MV-4-11 (cell line): Measurements from ENCODE around the gene MT1M.
"Not testable (repeated sequence)": the region's sequence is repeated elsewhere in the genome, so short reads cannot be mapped to it uniquely, and the experiment has no call there.

Experiments used
- DNase-seq: peaks from one replicate; lab custom pipeline; 2025; lab: John Stamatoyannopoulos, UW

Gene MT1M

DNA sequence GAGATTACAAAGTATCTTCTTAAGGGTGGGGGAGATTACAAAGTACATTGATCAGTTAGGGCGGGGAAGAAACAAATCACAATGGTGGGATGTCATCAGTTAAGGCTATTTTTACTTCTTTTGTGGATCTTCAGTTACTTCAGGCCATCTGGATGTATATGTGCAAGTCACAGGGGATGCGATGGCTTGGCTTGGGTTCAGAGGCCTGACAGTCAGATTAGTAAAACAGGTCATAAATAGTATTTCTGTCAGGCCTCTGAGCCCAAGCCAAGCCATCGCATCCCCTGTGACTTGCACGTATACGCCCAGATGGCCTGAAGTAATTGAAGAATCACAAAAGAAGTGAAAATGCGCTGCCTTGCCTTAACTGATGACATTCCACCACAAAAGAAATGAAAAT is 42.1 kb downstream of the MT1M start:
- not testable (repeated sequence) for DNase-seq

DNA sequence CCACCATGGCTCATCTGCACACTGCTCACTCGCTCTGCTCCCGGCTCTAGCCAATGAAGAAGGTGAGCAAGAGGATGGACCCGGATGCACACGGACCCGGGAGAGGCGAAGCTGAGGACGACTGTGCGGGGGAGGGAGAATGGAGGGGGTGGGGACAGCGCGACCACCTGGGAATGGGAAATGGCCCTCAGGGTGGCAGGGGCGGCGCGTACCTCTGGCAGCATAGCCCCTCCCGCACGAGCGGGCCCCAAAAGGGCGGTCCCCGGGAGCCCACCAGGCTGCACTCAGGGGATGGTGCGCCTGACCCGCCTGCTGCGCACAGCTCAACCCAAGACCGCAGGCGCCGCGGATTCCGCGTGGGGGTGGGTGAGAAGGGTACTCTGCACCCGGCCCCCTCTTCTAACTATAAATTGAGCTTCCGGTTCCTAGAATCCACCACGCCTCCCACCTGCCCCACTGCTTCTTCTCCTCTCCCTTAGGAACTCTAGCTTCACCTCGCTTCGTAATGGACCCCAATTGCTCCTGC is 43.3 kb downstream of the MT1M start:
- no peak for DNase-seq

GRCh38 chr16:56677474-56677873 is 45.0 kb downstream of the MT1M start:
- no peak for DNase-seq

- DNase-seq: no peak
Measured at GRCh38 chr16:56679078-56679730, 46.7 kb downstream of the MT1M start.

GRCh38 chr16:56679818-56680217 is 47.4 kb downstream of the MT1M start:
- DNase-seq: peak; percentile 65

GRCh38 chr16:56681939-56682702 is 49.7 kb downstream of the MT1M start, which contains the start of gene MT1X:
Gene MT1X (plus strand): TSS chr16:56682470. CDS start chr16:56682541, 71 bp downstream.
- DNase-seq: peak; percentile 87

DNA sequence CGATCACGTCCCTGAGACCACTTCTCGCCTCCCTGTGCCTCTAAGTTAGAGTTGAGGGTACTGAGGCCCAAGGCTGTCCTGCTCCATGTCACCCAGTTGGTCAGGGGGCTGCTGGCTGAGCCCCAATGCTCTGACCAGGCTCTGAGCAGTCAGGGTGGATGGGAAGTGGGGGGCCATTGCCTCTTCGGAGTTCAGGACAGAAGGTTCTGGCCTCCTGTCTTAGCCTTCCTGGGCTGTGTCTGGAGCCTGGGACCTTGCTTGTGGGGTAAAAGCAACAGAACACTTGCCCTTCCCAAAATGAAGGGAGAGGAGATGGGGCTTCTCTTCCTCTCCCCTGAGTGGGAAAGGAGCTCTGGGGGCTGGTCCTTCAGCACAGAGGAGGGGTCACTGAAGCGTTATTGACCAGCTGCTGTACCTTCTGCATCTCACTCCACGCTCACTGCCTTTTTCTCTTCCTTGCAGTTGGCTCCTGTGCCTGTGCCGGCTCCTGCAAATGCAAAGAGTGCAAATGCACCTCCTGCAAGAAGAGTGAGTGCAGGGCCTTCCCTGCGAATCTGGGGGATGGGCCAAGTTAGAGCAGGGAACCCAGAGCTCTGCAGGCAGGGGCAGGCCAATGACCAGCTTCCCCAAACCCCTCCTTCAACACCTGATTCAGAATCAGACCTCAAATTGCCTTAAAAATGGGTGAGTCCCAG is 50.4 kb downstream of the MT1M start:
- no peak for DNase-seq
